ENCODE results near the gene ETF1. TPM values are rescaled to one million over a fixed set of nuclear protein-coding genes. Genes with fewer than 3 reads are reported as not detected.

ETF1 gene
- polyA plus RNA-seq, 1 experiment: 107 TPM

DNA sequence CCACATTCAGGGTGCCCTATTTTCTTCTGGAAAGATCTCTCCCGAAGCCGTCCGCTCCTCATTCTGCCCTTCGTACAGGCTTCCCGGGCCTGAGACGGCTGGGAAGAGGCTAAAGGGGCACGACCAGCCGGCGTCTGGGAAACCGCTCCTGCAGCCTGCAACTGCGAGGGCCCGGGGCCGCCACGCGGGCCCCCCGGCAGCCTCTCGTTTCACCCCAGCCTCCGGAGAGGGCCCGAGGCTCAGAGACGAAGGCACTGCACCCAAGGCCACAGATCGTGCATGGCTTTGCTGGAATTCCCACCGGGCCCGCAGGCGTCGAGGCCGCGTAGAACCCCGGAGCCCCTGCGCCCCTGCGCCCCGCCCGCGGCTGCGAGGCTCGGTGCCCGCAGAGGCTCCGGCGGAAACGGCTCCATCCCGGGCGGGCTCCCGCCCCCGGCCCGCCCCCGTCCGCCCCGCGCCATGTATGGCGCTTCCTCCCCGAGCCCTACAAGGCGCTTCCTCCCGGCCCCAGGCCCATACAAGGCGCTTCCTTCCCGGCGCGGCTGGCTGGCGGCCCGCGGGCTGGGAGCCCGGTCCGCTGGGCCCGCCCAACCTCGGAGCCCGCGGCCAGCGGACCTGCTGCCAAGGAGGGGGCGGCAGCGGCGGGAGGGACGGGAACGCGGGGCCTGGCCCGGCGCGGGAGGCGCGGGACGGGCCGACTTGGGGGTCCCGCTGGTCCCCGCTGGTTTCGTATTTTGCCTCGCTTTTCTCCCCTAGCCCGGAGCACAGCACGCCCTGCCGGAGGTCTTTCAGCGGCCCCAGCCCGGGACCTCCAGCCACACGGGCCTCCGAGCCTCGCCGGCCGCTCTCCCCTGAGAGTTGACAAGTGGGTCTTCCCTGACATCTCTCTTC, 51.1 kb downstream of the ETF1 start:
- POLR2A ChIA-PET: interaction anchor here (1.0 kb wide), 1 partner anchor 26 kb away, joined by 6 read pairs; no protein-coding TSS in a partner anchor
- Histone ChIP-seq H3K27ac (ENCODE audit: low read depth, low read length) (no peak overlapping the region), H3K9me3 (ENCODE audit: control insufficient read depth, insufficient read depth, low read length) (no peaks in the 10 kb centered on the region), H3K4me3 (ENCODE audit: low read depth, low read length) (peak overlapping the region; percentile 62), H3K27me3 (ENCODE audit: control insufficient read depth, insufficient read depth, low read length) (no peaks in the 10 kb centered on the region)
- peak; percentile 74 for DNase-seq (ENCODE audit: low read depth, low spot score)
- TF ChIP-seq, protein P1, sequence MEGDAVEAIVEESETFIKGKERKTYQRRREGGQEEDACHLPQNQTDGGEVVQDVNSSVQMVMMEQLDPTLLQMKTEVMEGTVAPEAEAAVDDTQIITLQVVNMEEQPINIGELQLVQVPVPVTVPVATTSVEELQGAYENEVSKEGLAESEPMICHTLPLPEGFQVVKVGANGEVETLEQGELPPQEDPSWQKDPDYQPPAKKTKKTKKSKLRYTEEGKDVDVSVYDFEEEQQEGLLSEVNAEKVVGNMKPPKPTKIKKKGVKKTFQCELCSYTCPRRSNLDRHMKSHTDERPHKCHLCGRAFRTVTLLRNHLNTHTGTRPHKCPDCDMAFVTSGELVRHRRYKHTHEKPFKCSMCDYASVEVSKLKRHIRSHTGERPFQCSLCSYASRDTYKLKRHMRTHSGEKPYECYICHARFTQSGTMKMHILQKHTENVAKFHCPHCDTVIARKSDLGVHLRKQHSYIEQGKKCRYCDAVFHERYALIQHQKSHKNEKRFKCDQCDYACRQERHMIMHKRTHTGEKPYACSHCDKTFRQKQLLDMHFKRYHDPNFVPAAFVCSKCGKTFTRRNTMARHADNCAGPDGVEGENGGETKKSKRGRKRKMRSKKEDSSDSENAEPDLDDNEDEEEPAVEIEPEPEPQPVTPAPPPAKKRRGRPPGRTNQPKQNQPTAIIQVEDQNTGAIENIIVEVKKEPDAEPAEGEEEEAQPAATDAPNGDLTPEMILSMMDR (IDR thresholded peaks at IDR 0.05; ENCODE audit: low read depth, low read length): no peak
- CTCF ChIA-PET: interaction anchor here (1.0 to 2.1 kb wide), 2 partner anchors 11 to 28 kb away, joined by 8 to 14 read pairs; partner anchors contain the start of gene EGR1

DNA sequence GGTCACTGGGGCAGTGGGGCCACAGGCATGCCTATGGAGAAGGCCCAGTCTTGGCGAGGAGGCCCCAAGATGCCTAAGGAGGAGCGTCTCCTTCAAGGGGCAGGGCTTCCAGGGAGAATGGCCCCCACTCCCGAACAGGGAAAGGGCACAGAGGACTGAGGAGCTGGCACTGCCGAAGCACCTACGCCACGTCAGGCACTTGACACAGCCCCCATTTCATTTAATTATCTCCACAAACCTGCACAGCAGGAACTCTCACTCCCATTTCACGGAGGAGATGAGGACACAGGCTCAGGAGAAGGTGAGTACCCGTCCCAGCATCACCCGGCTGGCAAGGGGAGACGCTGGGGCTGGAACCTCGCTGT, 51.8 kb downstream of the ETF1 start:
- ChIA-PET CTCF (interaction anchor here (1.5 to 1.6 kb wide), 2 partner anchors 12 to 28 kb away, joined by 3 to 8 read pairs; no protein-coding TSS in a partner anchor), POLR2A (interaction anchor here (1.7 kb wide), 1 partner anchor 26 kb away, joined by 9 read pairs; the partner anchor contains the start of gene EGR1)
- Histone ChIP-seq H3K4me3 (ENCODE audit: low read depth, low read length) (peak overlapping the region; percentile 60), H3K9me3 (ENCODE audit: control insufficient read depth, insufficient read depth, low read length) (no peaks in the 10 kb centered on the region), H3K27ac (ENCODE audit: low read depth, low read length) (no peak overlapping the region), H3K27me3 (ENCODE audit: control insufficient read depth, insufficient read depth, low read length) (no peaks in the 10 kb centered on the region)
- DNase-seq (ENCODE audit: low read depth, low spot score): no peak
- TF ChIP-seq, protein P1 (IDR thresholded peaks at IDR 0.05; ENCODE audit: low read depth, low read length): no peak

DNA sequence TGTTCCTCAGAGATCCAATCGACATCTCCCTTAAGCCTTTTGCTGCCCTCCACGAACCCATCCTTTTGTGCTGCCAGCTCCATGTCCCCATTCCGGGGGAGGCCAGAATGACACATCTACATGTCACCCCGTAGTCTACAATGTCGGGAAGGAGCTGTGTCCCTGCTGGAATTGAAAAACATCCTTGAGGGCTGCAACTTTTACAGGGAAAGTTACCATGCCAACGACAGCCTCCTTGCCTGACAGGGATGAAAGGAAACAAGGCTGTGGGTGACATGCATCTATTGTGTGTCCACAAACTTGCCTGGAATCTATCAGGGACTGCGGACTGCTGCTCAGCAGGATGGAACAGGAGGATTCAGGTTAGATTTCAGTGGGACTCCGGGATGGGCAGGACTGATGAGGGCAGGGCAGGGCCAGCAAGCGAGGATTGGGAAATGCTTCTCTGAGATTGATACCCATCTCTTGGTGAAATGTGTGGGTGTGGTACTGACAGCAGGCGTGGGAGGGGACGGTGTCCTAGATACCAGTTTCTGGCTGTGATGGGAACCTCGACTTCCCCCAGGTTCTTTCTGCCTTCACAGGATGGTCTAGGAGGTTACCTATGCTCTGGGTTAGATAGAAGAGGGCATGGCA, 52.3 kb downstream of the ETF1 start:
- Histone ChIP-seq H3K4me3 (ENCODE audit: low read depth, low read length) (no peak overlapping the region), H3K27ac (ENCODE audit: low read depth, low read length) (no peak overlapping the region), H3K9me3 (ENCODE audit: control insufficient read depth, insufficient read depth, low read length) (no peaks in the 10 kb centered on the region), H3K27me3 (ENCODE audit: control insufficient read depth, insufficient read depth, low read length) (no peaks in the 10 kb centered on the region)
- ChIA-PET CTCF (interaction anchor here (1.5 to 1.6 kb wide), 2 partner anchors 13 to 28 kb away, joined by 3 to 8 read pairs; no protein-coding TSS in a partner anchor), POLR2A (interaction anchor here (1.7 kb wide), 1 partner anchor 26 kb away, joined by 9 read pairs; the partner anchor contains the start of gene EGR1)
- TF ChIP-seq, protein P1 (IDR thresholded peaks at IDR 0.05; ENCODE audit: low read depth, low read length): no peak
- no peak for DNase-seq (ENCODE audit: low read depth, low spot score)

DNA sequence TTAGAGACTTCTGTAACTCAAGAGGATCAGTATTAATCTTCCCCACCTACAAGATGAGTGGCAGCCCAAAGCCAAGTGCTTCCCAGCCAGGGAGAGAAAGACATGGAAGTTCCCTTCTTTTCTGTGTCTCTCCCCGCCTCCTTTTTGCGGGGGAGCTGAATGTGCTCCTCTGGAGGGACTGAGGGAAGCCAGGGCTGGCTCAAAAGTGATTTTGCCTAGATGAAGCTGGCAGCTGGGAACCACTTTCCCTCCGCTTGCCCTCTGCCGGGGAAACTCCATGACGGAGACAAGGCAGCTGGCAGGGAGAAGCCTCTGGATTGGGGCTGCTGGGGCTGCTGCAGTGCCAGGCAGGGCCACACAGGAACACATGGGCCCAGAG, 53.4 kb downstream of the ETF1 start:
- TF ChIP-seq, protein P1 (IDR thresholded peaks at IDR 0.05; ENCODE audit: low read depth, low read length): no peak
- ChIA-PET POLR2A (interaction anchor here (1.7 kb wide), 1 partner anchor 24 kb away, joined by 9 read pairs; the partner anchor contains the start of gene EGR1), CTCF (interaction anchor here (1.5 to 1.6 kb wide), 2 partner anchors 14 to 26 kb away, joined by 3 to 8 read pairs; no protein-coding TSS in a partner anchor)
- DNase-seq (ENCODE audit: low read depth, low spot score): no peak
- no peak overlapping the region for H3K4me3 ChIP-seq (ENCODE audit: low read depth, low read length)
- no peak overlapping the region for H3K27ac ChIP-seq (ENCODE audit: low read depth, low read length)
- no peaks in the 10 kb centered on the region for H3K27me3 ChIP-seq (ENCODE audit: control insufficient read depth, insufficient read depth, low read length)
- H3K9me3 ChIP-seq (ENCODE audit: control insufficient read depth, insufficient read depth, low read length): no peaks in the 10 kb centered on the region

All from AG04450 (cell line).